Natural killer cell (primary cell): ENCODE results near the gene HSF5. TPM values are rescaled to one million over a fixed set of nuclear protein-coding genes. Genes with fewer than 3 reads are reported as not detected.
A peak's percentile ranks its signal among the peaks of the same experiment; 100 is the strongest.

Experiments
- ATAC-seq, 3 donors: fragments of 150-1000 bp in 2 of 3; fragments of 200-7000 bp in 1 of 3; cut with Tn5 transposase; 1 replicate in 1 of 3; 2 replicates in 2 of 3; pipeline ENCODE4 v1.10.0; 2021; ENCODE audit warnings: mild to moderate bottlenecking in 2 of 3, moderate library complexity in 2 of 3
- DNase-seq, 2 donors: peaks; one replicate each; pipeline versions ENCODE4 v3.0.0 to v3.0.0-alpha.2; 2013 to 2021; ENCODE audit warnings: mixed read lengths in 1 of 2
- H3K27ac ChIP-seq: one replicate; pipeline ENCODE4 v1.5.1; 2013; ENCODE audit warnings: mild to moderate bottlenecking, low read length
- H3K27me3 ChIP-seq: one replicate; pipeline ENCODE4 v1.6.1; 2013; ENCODE audit warnings: low read length; ENCODE audit not compliant: control insufficient read depth, insufficient read depth
- H3K36me3 ChIP-seq: one replicate; pipeline ENCODE4 v1.6.1; 2013; ENCODE audit warnings: low read length; ENCODE audit not compliant: control insufficient read depth, insufficient read depth
- H3K4me1 ChIP-seq: one replicate; pipeline ENCODE4 v1.6.1; 2013; ENCODE audit warnings: low read length; ENCODE audit not compliant: control insufficient read depth, insufficient read depth
- H3K4me3 ChIP-seq: one replicate; pipeline ENCODE4 v1.5.1; 2013; ENCODE audit warnings: low read length
- H3K9me3 ChIP-seq: one replicate; pipeline ENCODE4 v1.6.1; 2013; ENCODE audit warnings: low read length; ENCODE audit not compliant: control insufficient read depth, insufficient read depth
- H3K27ac Mint-ChIP-seq, 2 donors: one replicate each; pipeline ENCODE4 v1.8.0; 2022; ENCODE audit warnings: mild to moderate bottlenecking in 2 of 2, mixed read lengths in 2 of 2, moderate library complexity in 1 of 2
- H3K27me3 Mint-ChIP-seq, 2 donors: one replicate each; pipeline ENCODE4 v1.8.0; 2022; ENCODE audit warnings: low read depth in 2 of 2, mixed read lengths in 2 of 2
- H3K36me3 Mint-ChIP-seq: one replicate; pipeline ENCODE4 v1.8.0; 2022; ENCODE audit warnings: mixed read lengths
- H3K4me1 Mint-ChIP-seq, 2 donors: one replicate each; pipeline ENCODE4 v1.8.0; 2022; ENCODE audit warnings: mixed read lengths in 2 of 2
- H3K4me3 Mint-ChIP-seq: one replicate; pipeline ENCODE4 v1.8.0; 2022; ENCODE audit warnings: mild to moderate bottlenecking, moderate library complexity, mixed read lengths
- H3K9me3 Mint-ChIP-seq, 2 donors: one replicate each; pipeline ENCODE4 v1.8.0; 2022; ENCODE audit warnings: mixed read lengths in 2 of 2
- CTCF ChIP-seq: fragments of 200-600 bp; IDR thresholded peaks from one replicate; pipeline ENCODE4 v1.8.0; 2022; ENCODE audit warnings: antibody characterized with exemption
- WGBS: methylation state at CpG from one replicate; pipeline ENCODE4 v1.1.7; 2013; ENCODE audit warnings: missing lambda C conversion rate; ENCODE audit not compliant: insufficient coverage; 5-methylcytosine and 5-hydroxymethylcytosine counted together
- intact Hi-C: fragments of 100-400 bp; cut with micrococcal nuclease; formaldehyde crosslinking; loops from one replicate; pipeline ENCODE4 v1.14.2; 2022
- total RNA-seq, 4 donors: library from RNA; stranded (reverse); fragments of 120-200 nt in 1 of 4; gene quantifications; one replicate each; pipeline versions ENCODE4 v1.2.3 to v1.2.4, GENCODE V29; 2013 to 2022

HSF5 gene
- total RNA-seq, 3 donors from 2014 or later (not counting 1 experiment from before 2014, with no cell fraction given): 0.45 to 1.00 (median 0.94) TPM

GRCh38 chr17:58373003-58373402, 115.2 kb downstream of the HSF5 start:
- Histone ChIP-seq H3K4me3 (no peak overlapping the region), H3K36me3 (no peaks in the 10 kb centered on the region), H3K9me3 (no peaks in the 10 kb centered on the region), H3K27ac (no peak overlapping the region), H3K4me1 (peaks cover 31% of the 10 kb centered on the region), H3K27me3 (no peaks in the 10 kb centered on the region)
- H3K4me1 Mint-ChIP-seq: peaks cover 42 to 50% of the 10 kb centered on the region in 2 donors
- intact Hi-C loops: no loop called here
- 89% methylated on average over 5 of the region's 5 CpGs for WGBS
- no peak for DNase-seq
- no peak overlapping the region for H3K4me3 Mint-ChIP-seq
- TF ChIP-seq CTCF: no peak
- ATAC-seq: no peak
- H3K27ac Mint-ChIP-seq: peak overlapping the region in 1 of 2 donors; percentile 61
- H3K9me3 Mint-ChIP-seq: no peaks in the 10 kb centered on the region
- H3K36me3 Mint-ChIP-seq: no peaks in the 10 kb centered on the region
- no peaks in the 10 kb centered on the region for H3K27me3 Mint-ChIP-seq

- H3K9me3 Mint-ChIP-seq: no peaks in the 10 kb centered on the region
- DNase-seq: no peak
- Histone ChIP-seq H3K4me3 (no peak overlapping the region), H3K27me3 (no peaks in the 10 kb centered on the region), H3K36me3 (no peaks in the 10 kb centered on the region), H3K4me1 (peaks cover 31% of the 10 kb centered on the region), H3K9me3 (no peaks in the 10 kb centered on the region), H3K27ac (no peak overlapping the region)
- peaks cover 42 to 50% of the 10 kb centered on the region in 2 donors for H3K4me1 Mint-ChIP-seq
- 96% methylated on average over 6 of the region's 6 CpGs for WGBS
- no peaks in the 10 kb centered on the region for H3K36me3 Mint-ChIP-seq
- peak overlapping the region; percentile 75 to 88 for H3K27ac Mint-ChIP-seq
- no peaks in the 10 kb centered on the region for H3K27me3 Mint-ChIP-seq
- peak overlapping the region; percentile 54 for H3K4me3 Mint-ChIP-seq
- intact Hi-C loops: no loop called here
- no peak for ATAC-seq
- TF ChIP-seq CTCF: no peak
These were observed 116.8 kb downstream of the HSF5 start for GRCh38 chr17:58371300-58371950.

- H3K4me1 ChIP-seq: peaks cover 31% of the 10 kb centered on the region
These were observed 117.5 kb downstream of the HSF5 start for GRCh38 chr17:58370716-58371115.

More at GRCh38 chr17:58370716-58371115, 117.5 kb downstream of the HSF5 start:
- Histone ChIP-seq H3K27me3 (no peaks in the 10 kb centered on the region), H3K9me3 (no peaks in the 10 kb centered on the region), H3K27ac (no peak overlapping the region), H3K36me3 (no peaks in the 10 kb centered on the region), H3K4me3 (no peak overlapping the region)
- H3K4me1 Mint-ChIP-seq: peaks cover 42 to 48% of the 10 kb centered on the region in 2 donors
- no peaks in the 10 kb centered on the region for H3K9me3 Mint-ChIP-seq
- intact Hi-C loops: no loop called here
- ATAC-seq (no peak), DNase-seq (no peak)
- H3K36me3 Mint-ChIP-seq: no peaks in the 10 kb centered on the region
- peak overlapping the region; percentile 77 for H3K4me3 Mint-ChIP-seq
- WGBS: 83% methylated on average over 9 of the region's 9 CpGs
- no peaks in the 10 kb centered on the region for H3K27me3 Mint-ChIP-seq
- no peak for TF ChIP-seq CTCF
- peak overlapping the region; percentile 75 to 88 for H3K27ac Mint-ChIP-seq
